Measurements from ENCODE around the gene GNG12. TPM values are rescaled to one million over a fixed set of nuclear protein-coding genes. Genes with fewer than 3 reads are reported as not detected.

Gene GNG12
- total RNA-seq, 1 experiment from 2014 or later = 12.5 TPM

DNA sequence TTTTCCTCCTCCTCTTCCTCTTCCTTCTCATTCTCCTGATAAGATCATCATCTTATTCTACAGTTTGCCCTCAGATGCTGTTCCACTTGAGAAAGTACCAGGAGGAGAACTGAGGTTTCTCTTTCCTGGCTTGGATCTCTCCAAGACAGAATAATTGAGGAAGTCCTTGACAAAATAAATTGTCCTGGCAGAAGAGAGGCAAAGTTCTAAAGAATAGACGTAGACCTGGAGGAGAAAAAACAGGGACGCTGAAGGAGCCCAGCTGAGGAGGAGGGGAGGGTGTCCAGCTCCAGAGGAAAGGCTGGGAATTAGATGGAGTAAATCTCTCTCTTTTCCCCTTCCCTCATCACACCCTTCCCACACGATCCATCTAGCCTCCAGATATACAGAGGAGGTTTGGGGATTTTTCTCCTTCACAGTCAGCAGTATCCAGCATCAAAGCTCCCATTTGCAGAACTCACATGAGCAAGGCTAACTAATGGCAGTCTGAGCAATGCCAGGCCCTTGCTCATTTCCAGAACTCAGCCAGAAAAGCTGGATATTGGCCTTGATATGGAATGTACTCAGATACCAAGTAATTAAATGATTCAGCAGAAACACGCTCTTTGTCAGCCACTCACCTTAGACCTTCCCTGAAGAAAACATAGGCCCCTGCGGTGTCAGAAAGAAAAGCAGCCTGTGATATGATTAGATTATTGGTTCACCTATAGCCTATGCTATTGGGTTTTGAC, 5.1 kb upstream of the GNG12 start:
- H3K27ac Mint-ChIP-seq (ENCODE audit: unreplicated experiment) = no peak overlapping the region
- no peak overlapping the region for H3K4me3 Mint-ChIP-seq (ENCODE audit: unreplicated experiment)
- H3K27me3 Mint-ChIP-seq (ENCODE audit: insufficient read depth, unreplicated experiment) = no peaks in the 10 kb centered on the region
- ChIA-PET CTCF (no interaction called here), POLR2A (no interaction called here)
- Histone ChIP-seq H3K27me3 (replicated peaks; ENCODE audit: control insufficient read depth, insufficient read depth, low read length) (no peaks in the 10 kb centered on the region), H3K4me1 (peaks cover 3% of the 10 kb centered on the region; the same call in 1 of the 2 replicates), H3K36me3 (ENCODE audit: control insufficient read depth, insufficient read depth, low read length) (no peaks in the 10 kb centered on the region), H3K4me3 (ENCODE audit: low read depth, low read length) (no peak overlapping the region), H3K9me3 (no peaks in the 10 kb centered on the region)
- BruUV-seq (replicated peaks) = no TSS peak
- no peaks in the 10 kb centered on the region for H3K36me3 Mint-ChIP-seq (ENCODE audit: insufficient read depth, unreplicated experiment)
- no peaks in the 10 kb centered on the region for H3K4me1 Mint-ChIP-seq (ENCODE audit: low read depth, unreplicated experiment)
- no peak for DNase-seq
- H3K9me3 Mint-ChIP-seq (ENCODE audit: unreplicated experiment) = no peaks in the 10 kb centered on the region
- TF ChIP-seq, protein P1, sequence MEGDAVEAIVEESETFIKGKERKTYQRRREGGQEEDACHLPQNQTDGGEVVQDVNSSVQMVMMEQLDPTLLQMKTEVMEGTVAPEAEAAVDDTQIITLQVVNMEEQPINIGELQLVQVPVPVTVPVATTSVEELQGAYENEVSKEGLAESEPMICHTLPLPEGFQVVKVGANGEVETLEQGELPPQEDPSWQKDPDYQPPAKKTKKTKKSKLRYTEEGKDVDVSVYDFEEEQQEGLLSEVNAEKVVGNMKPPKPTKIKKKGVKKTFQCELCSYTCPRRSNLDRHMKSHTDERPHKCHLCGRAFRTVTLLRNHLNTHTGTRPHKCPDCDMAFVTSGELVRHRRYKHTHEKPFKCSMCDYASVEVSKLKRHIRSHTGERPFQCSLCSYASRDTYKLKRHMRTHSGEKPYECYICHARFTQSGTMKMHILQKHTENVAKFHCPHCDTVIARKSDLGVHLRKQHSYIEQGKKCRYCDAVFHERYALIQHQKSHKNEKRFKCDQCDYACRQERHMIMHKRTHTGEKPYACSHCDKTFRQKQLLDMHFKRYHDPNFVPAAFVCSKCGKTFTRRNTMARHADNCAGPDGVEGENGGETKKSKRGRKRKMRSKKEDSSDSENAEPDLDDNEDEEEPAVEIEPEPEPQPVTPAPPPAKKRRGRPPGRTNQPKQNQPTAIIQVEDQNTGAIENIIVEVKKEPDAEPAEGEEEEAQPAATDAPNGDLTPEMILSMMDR (IDR thresholded peaks at IDR 0.05; ENCODE audit: insufficient read depth in 1 of 2, low read depth in 1 of 2, low read length in 1 of 2, severe bottlenecking in 1 of 2, unreplicated experiment in 1 of 2) = no peak
- intact Hi-C loops (cut with micrococcal nuclease; ENCODE audit: unreplicated experiment) = no loop called here

DNA sequence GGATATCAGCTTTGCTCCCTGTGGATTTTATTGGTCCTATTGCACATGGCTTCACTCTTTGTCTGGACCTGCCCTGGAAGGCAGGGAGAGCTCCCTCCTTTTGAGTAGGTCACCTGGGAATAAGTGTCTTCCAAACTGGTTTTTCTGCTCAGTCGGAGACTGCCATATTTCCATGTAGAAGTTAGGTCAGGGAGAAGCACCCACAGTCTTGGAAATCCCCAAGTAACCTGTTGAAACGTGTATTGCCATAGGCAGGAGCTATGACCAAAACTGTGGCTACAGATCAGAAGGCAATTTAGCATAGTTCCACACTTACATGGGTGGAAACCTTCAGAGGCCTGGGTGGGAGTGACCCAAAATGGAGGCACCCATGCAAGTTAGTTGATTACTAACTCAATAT, 3.5 kb upstream of the GNG12 start:
- BruUV-seq (replicated peaks) = no TSS peak
- H3K27ac Mint-ChIP-seq (ENCODE audit: unreplicated experiment) = no peak overlapping the region
- no peaks in the 10 kb centered on the region for H3K36me3 Mint-ChIP-seq (ENCODE audit: insufficient read depth, unreplicated experiment)
- Histone ChIP-seq H3K9me3 (no peaks in the 10 kb centered on the region), H3K36me3 (ENCODE audit: control insufficient read depth, insufficient read depth, low read length) (no peaks in the 10 kb centered on the region), H3K4me3 (ENCODE audit: low read depth, low read length) (no peak overlapping the region), H3K4me1 (peaks cover 3% of the 10 kb centered on the region; the same call in 1 of the 2 replicates), H3K27me3 (replicated peaks; ENCODE audit: control insufficient read depth, insufficient read depth, low read length) (no peaks in the 10 kb centered on the region)
- DNase-seq = no peak
- CTCF ChIA-PET = no interaction called here
- H3K4me1 Mint-ChIP-seq (ENCODE audit: low read depth, unreplicated experiment) = no peaks in the 10 kb centered on the region
- POLR2A ChIA-PET = no interaction called here
- intact Hi-C loops (cut with micrococcal nuclease; ENCODE audit: unreplicated experiment) = no loop called here
- H3K4me3 Mint-ChIP-seq (ENCODE audit: unreplicated experiment) = no peak overlapping the region
- TF ChIP-seq, protein P1 (IDR thresholded peaks at IDR 0.05; ENCODE audit: insufficient read depth in 1 of 2, low read depth in 1 of 2, low read length in 1 of 2, severe bottlenecking in 1 of 2, unreplicated experiment in 1 of 2) = no peak
- no peaks in the 10 kb centered on the region for H3K9me3 Mint-ChIP-seq (ENCODE audit: unreplicated experiment)
- H3K27me3 Mint-ChIP-seq (ENCODE audit: insufficient read depth, unreplicated experiment) = no peaks in the 10 kb centered on the region

DNA sequence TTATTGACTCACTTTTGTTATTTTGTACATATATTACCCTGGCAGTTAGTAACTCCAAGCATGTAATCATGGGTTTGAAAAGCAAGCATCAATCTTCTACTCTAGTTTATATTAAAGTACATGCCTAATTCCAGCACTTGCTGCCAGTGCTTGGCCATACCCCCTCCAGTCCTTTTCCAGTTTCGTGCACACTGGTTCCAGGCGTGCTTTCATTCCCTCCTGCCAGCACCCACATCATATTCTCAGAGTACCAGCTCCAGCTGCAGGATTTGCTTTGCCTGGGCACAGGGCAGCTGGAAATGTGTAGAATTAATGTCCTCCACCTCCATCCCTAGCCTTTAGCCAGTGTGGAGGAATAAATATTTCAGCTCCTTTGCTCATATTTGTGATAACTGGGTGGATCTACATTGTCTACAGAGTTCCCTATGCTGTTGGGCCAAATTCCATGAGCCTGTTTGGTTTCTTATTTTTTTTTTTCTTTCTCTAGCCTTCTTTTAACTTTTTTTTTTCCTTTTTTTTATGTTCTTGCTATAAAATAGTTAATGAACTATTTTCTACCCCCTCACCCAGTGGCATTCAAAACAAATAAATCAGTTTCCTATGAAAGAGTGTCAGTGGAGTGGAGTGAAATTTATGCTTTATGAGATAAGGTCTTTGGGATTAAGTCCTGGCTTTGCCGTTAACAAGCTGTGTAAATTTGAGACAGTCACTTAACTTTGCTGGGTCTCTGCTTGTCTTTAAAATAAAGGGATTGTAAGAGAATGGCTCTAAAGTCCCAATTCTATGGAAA, 2.6 kb upstream of the GNG12 start:
- TF ChIP-seq, protein P1 (IDR thresholded peaks at IDR 0.05; ENCODE audit: insufficient read depth in 1 of 2, low read depth in 1 of 2, low read length in 1 of 2, severe bottlenecking in 1 of 2, unreplicated experiment in 1 of 2) = no peak
- no peaks in the 10 kb centered on the region for H3K27me3 ChIP-seq (replicated peaks; ENCODE audit: control insufficient read depth, insufficient read depth, low read length)
- ChIA-PET POLR2A (no interaction called here), CTCF (no interaction called here)
- no peak overlapping the region for H3K4me3 ChIP-seq (ENCODE audit: low read depth, low read length)
- H3K4me1 ChIP-seq = peaks cover 3% of the 10 kb centered on the region
- H3K36me3 ChIP-seq (ENCODE audit: control insufficient read depth, insufficient read depth, low read length) = no peaks in the 10 kb centered on the region
- no peak overlapping the region for H3K27ac Mint-ChIP-seq (ENCODE audit: unreplicated experiment)
- H3K27me3 Mint-ChIP-seq (ENCODE audit: insufficient read depth, unreplicated experiment) = no peaks in the 10 kb centered on the region
- no peaks in the 10 kb centered on the region for H3K4me1 Mint-ChIP-seq (ENCODE audit: low read depth, unreplicated experiment)
- no peaks in the 10 kb centered on the region for H3K9me3 Mint-ChIP-seq (ENCODE audit: unreplicated experiment)
- DNase-seq = no peak
- H3K4me3 Mint-ChIP-seq (ENCODE audit: unreplicated experiment) = no peak overlapping the region
- no peaks in the 10 kb centered on the region for H3K36me3 Mint-ChIP-seq (ENCODE audit: insufficient read depth, unreplicated experiment)
- no peaks in the 10 kb centered on the region for H3K9me3 ChIP-seq
- BruUV-seq (replicated peaks) = no TSS peak
- intact Hi-C loops (cut with micrococcal nuclease; ENCODE audit: unreplicated experiment) = no loop called here
